ENCODE measurements around the gene CLHC1.
"Not testable (repeated sequence)": the region's sequence is repeated elsewhere in the genome, so short reads cannot be mapped to it uniquely, and the experiment has no call there.

DNA sequence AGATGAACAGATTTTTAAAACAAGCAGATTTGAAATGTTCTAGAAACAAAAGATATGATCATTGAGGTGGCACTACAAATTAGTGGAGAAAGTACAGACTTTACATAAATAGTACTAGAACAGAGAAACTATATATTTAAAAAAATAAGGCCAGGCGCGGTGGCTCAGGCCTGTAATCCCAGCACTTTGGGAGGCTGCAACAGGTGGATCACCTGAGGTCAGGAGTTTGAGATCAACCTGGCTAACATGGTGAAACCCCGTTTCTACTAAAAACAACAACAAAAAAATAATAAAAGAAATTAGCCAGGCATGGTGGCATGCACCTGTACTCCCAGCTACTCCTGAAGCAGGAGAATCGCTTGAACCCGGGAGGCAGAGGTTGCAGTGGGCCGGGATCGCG lies 45.3 kb downstream of the CLHC1 start:
- TF ChIP-seq, protein P1, sequence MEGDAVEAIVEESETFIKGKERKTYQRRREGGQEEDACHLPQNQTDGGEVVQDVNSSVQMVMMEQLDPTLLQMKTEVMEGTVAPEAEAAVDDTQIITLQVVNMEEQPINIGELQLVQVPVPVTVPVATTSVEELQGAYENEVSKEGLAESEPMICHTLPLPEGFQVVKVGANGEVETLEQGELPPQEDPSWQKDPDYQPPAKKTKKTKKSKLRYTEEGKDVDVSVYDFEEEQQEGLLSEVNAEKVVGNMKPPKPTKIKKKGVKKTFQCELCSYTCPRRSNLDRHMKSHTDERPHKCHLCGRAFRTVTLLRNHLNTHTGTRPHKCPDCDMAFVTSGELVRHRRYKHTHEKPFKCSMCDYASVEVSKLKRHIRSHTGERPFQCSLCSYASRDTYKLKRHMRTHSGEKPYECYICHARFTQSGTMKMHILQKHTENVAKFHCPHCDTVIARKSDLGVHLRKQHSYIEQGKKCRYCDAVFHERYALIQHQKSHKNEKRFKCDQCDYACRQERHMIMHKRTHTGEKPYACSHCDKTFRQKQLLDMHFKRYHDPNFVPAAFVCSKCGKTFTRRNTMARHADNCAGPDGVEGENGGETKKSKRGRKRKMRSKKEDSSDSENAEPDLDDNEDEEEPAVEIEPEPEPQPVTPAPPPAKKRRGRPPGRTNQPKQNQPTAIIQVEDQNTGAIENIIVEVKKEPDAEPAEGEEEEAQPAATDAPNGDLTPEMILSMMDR (IDR thresholded peaks at IDR 0.05; ENCODE audit: insufficient read depth, low read length): not testable (repeated sequence)
- TF ChIP-seq, protein P2, sequence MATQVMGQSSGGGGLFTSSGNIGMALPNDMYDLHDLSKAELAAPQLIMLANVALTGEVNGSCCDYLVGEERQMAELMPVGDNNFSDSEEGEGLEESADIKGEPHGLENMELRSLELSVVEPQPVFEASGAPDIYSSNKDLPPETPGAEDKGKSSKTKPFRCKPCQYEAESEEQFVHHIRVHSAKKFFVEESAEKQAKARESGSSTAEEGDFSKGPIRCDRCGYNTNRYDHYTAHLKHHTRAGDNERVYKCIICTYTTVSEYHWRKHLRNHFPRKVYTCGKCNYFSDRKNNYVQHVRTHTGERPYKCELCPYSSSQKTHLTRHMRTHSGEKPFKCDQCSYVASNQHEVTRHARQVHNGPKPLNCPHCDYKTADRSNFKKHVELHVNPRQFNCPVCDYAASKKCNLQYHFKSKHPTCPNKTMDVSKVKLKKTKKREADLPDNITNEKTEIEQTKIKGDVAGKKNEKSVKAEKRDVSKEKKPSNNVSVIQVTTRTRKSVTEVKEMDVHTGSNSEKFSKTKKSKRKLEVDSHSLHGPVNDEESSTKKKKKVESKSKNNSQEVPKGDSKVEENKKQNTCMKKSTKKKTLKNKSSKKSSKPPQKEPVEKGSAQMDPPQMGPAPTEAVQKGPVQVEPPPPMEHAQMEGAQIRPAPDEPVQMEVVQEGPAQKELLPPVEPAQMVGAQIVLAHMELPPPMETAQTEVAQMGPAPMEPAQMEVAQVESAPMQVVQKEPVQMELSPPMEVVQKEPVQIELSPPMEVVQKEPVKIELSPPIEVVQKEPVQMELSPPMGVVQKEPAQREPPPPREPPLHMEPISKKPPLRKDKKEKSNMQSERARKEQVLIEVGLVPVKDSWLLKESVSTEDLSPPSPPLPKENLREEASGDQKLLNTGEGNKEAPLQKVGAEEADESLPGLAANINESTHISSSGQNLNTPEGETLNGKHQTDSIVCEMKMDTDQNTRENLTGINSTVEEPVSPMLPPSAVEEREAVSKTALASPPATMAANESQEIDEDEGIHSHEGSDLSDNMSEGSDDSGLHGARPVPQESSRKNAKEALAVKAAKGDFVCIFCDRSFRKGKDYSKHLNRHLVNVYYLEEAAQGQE (IDR thresholded peaks at IDR 0.05; ENCODE audit: insufficient replicate concordance, low read depth): not testable (repeated sequence)
- not testable (repeated sequence) for TF ChIP-seq POLR2AphosphoS5 (IDR thresholded peaks at IDR 0.05; ENCODE audit: low read depth)

Data from HL-60 (cell line).